HG03432 (cell line): ENCODE data around the gene APBA1.

Experiments used
- ATAC-seq: cut with Tn5 transposase; IDR thresholded peaks from one replicate; pipeline ENCODE4 v1.9.1; 2021; ENCODE audit warnings: mild to moderate bottlenecking, moderate library complexity; ENCODE audit not compliant: unreplicated experiment

APBA1 gene

DNA sequence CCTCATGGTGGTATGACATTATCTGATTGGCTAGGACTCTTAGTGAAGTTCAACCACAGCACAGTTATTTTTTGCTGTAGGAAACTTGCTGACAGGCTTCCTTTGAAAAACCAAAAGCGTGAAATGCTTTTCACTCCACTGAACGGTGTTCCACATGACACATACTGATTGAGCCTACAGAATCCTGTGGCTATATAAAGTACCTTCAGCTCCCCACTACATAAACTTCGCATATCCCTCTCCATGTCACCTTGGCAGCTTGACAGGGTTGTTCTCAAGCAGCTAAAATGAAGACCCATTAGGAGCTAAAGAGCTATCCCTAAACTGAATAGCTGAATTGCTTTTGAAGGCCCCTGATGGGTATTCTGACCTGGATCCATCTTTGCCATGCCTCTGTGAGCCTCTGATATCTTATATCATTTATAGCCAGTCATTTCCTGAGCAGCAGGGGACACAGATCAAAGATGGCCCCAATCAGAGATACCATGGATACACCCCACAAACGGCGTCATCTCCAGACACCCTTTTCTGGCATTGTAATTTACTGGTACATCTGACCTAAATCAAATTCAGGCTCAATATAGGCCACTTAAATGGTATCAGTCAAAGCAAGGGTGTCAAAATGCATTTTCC, 91.5 kb downstream of the APBA1 start:
- no peak for ATAC-seq

DNA sequence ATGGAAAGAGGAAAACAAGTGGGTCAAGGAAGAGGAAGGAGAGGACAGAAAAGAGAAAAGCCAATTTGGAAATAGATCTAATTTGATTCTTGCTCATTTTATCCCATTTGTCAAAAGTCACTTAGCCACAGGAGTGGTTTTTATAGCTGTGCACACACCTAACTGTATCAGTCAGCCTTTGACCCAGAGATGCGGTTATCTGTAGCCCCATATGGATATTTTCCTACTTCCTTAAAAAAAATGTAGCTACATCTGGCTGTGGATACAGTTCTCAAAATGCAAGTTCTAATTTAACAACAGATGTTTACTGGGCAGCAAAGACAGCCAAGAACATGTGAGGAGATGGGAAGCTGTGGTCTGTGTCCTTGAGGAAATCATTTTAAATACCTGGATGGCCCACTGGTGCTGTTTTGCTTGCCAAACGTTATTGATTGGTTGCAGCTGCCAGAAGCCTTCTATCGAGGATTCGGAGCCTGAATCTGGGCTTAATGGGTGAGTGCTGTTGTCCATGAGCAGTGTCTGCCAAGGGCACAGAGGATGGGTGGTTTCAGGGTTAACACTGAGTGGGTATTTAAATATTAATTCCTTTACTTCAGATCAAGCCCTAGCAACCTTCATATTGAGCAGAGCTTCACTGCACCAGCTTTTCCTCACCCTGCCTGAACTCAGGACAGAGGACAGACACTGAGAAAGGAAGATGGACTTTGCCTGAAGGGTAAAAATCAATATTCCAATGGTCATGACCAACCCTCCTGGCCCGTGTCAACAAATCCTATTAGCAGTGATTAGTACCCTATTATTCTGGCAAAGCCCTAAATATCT, 92.2 kb downstream of the APBA1 start:
- no peak for ATAC-seq

DNA sequence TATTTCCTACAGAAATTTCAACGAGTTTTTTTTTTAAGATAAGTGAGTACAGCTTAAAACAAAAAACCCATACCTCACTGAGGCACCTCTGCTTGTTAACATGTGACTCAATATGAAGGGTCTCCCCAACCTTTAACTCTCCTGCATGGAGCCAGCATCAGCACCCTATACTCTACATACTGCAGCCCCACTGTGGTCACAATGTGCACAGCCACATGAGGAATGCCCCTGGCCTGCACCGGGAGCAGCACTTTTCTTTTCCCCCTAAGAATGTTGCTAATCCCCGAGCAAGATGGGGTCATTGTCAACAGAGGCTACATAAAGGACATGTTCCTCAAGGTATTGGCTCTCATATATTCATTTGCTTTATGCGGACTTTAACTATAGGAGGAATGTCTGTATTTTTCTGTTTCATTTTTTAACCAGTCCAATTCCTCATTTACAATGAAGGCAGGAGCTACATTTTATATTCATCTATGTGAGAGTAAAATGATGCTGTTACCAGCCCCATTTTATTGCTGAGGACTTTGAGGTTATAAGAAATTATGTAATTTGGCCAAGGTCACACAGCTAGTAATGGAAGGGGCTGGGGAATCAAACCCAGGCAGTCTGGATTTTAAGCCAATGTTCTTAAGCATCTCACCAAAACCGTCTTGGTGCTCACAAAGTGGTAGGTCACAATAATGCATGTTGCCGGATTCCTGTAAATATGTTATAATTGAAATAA, 93.0 kb downstream of the APBA1 start:
- ATAC-seq: no peak

DNA sequence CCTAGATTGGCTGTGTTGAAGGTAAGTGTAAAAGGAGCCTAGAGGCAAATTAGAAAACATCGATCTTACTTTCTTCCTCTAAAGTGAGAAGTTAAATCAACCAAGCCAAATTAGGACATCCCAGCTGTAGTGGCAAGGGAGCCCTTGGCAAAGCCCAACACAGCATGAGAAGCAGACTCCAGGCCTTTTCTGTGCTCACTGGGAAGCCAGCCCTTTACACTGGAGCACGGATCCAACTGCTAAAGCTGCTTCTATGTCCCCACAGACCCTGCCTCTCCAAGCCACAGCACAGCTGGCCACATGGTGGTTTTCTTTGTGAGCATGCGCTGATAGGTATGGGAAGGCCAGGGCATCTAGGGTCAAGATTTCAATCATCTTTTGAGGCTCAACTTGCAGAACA, 94.1 kb downstream of the APBA1 start:
- ATAC-seq: no peak

DNA sequence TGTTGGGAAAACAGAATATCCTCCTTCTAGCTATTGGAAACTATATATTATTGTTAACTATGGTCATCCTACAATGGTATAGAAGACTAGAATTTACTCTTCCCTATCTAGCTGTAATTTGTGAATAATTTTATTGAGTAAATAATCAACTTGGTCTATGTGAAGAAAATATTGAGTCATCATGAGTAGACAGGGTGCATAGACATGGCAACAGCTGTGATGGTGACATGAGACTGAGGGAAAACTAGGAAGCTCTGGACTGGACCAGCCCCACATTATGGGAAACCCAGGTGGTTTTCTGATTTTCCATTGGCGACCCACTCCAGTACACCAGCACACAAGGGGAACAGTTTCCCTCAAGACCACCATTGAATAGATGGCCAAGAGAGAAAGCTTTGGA, 95.0 kb downstream of the APBA1 start:
- ATAC-seq: no peak

DNA sequence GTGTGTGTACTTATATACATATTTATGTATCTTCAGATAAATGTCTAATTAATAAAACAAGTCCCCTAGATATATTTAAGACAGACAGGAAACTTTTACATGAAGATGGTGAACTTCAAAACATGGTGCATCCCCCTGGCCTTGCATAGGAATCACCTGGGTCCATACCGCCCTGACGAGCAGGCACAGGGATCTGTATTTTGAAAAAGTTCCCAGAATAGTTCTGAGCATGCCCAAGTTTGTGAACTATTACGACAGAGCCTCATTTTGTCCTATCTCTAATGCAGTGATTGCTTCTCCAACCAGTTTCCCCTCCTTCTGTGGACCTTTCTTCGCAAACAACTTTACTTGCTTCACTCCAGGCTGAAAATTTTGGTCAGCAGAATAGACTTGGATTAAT, 98.1 kb downstream of the APBA1 start:
- ATAC-seq: no peak

DNA sequence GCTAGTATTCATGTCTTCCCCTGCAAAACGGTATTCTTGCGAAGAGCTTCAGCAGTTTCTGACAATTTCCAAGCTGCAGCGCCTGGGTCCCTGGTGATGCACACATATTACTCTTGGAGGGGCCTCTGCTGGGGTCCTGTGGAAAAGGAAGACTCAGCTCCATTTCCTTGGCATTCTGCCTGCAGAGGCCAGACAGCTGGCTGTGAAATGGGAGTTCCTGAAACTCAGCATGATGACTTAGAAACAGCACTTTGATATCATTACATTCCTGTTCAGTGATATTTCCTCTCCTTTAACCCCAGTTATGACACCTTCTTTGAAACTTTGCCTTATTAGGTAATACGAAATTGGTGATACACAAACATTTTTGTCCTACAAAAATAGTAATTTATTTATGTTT, 98.5 kb downstream of the APBA1 start:
- ATAC-seq: no peak

DNA sequence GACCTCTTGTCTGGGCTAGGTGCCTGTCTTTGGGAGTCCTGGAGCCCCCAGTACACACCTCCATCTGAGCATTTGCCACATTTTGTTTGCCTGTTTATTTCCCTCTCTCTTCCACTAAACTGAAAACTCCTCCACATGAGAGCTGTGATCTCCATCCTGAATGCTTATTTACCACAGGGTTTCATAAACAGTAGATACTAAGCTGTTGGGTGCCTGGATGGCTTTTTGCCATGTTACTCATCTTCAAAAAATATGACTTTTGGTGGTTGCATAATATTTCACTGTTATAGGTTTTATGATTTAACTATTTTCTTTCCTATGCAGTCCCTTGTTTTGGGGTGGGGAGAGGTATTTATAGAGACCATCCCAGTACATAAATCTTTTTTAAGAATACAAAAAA, 99.6 kb downstream of the APBA1 start:
- ATAC-seq: no peak

DNA sequence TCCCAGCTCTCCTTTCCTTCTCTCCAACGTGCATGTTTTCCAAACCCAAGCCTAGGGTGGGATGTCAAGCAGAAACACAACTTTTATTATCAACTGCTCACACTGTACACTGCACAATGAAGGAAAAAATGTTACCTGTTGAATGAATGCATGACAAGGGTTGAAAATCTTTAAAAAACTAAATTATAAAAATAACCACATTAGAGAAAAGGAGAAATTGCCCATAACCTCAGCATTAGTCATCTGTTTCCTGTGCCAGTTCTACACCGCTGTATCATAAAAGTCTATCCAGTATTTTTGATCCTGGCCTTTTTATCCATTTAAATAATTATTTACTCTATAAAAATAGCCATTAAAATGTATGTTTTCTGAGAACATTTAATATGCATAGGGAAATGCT, 101.1 kb downstream of the APBA1 start:
- no peak for ATAC-seq

DNA sequence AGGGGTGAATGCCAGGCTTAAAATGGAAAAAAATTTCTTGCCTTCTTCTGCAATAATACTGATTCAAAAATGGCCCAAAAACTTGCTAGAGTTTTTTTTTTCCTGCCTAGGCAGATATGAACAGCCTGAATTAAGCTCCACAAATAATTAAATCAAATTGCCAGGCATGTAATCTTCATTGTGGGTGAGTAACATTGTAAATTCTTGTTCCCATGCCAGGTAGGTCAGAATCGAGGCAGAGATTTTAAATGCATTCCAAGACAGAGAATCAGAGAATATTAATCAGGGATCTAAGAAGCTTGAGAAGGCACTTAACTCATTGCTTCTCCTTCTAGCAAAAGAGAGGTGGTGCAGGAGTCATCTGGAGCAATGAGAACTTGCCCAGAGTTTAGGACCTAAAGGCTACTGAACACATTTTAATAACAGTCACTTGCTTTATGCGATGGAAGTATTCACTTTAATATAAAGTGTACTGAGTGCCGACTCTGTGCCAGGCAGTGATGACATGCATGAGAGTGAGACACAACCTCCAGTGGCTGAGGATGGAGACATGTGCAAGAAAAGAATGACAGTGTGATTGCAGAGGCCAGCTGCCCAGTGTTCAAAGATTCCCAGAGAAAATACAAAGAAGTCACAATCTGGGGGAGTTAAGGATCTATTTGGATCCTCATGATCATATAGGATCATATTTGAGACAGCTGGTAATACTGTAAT, 102.3 kb downstream of the APBA1 start:
- no peak for ATAC-seq

DNA sequence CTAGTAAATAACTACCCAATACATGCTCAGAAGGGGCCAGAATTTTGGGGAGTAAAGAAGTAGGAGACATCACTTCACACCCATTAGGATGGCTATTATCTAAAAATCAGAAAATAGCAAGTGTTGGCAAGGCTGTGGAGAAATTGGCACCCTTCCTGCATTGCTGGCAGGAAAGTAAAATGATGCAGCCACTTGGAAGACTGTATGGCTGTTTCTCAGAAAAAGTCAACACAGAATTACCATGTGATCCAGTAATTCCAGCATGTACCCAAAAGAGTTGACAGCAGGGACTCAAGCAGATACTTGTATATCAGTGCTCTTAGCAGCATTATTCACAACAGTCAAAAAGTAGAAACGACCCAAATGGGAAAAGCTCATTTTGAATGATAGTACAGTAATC, 107.6 kb downstream of the APBA1 start:
- ATAC-seq: no peak

DNA sequence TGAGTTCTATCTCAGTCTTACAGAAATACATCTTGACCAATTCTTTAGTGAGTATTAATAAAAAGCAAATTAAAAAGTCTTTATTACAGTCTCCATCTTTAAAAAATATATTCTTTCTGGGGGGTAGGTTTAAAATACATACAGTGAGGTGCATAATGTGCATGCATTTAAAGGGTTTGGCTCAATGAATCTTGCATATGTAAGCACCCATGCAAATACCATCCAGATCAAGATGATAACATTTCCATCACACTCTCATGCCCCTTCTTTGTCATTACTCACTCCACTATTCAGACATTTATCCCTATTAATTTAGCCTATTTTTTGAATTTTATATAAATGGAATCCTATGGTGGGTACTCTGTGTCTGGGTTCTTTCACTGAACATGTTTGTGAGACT, 113.0 kb downstream of the APBA1 start:
- ATAC-seq: no peak

DNA sequence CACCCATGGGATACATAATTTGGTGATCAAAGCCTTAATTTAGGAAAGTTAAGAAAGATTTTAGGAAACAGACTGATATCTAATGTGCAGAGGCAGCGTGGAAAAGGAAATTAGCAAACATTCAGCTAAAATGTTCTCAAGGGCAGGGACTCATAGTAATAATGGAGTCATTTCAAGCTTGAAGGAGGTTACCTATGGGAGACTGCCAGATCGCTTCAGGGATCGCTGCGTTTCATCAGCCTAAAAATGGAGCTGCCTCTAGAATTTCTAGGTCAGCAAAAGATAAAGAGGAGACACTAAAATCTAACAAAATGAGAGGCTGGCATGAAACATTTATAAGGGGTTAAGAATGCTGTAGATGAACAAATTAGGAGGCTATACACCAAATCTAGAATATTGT, 115.5 kb downstream of the APBA1 start:
- no peak for ATAC-seq

DNA sequence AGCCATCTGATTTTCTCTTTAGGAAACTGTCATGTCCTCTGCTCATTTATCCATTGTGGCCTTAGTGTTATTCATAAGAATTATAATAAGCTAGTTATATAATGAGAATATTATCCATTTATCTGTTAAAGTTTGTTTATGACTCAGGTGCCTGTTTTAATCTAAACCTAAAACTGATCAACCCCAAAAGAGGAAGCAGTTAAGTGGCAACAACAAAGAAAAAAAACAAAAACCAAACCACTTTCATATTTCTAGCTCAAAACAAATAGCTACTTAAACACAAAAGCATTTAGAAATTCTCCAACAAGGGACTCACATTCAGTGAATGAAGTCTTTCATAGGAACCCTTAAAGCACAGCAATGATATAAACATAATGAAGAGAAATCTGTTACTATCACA, 116.4 kb downstream of the APBA1 start:
- no peak for ATAC-seq

DNA sequence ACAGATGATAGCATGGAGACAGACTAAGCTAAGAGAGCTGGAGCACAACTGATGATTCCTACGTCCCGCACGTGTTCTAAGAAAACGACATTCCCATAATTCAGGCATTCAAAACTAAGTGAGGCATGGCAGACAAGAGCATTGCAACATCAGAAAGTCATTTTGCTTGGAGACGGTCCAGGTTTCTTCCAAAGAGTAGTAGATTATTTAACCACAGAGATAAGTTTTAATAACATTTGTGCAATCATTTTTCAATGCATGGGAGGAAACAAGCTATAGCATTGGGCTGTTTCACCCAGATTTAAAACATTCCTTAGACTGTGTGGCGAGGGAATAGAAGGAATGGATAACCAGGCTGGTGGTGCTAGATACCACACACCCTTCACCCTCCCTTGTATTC, 117.2 kb downstream of the APBA1 start:
- no peak for ATAC-seq

DNA sequence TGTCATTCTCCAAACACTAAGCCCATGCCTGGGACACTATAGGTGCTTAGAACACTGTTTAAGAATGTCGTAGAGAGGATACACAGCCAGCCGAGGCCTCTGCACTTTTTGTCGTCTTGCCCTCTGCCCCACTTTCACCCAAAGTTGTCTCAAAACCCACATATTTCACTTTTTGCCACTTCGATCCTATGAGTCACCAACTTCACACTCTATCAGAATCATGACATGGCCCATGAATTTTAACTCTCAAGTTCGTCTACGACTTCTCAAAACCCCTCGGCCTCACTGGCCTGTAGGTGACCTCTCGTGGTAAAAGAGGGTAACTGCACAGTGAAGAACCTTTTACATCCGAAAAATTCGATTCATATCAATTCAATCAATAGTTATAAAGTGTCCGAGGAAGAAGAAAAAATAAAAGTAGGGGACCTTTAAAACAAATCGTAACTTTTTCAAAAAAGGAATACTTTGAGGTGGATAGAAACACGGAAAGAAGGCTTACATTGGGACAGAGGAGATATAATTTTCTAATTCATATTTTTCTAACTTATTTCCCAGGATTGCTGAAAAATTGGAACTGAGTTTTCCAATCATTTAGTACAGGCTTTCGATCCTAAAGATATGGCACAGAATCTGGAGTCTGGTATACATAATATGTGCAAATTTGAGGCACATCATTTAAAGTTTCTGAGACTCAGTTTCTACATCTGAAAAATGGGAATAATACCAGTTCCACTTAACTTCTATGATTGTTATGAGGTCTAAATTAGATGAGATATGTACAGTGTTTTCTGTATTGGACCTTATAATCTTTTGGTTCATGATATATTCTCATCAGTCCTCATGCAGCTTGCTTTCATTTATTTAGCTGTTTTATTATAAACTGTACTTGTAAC, 122.6 kb downstream of the APBA1 start:
- ATAC-seq: no peak

DNA sequence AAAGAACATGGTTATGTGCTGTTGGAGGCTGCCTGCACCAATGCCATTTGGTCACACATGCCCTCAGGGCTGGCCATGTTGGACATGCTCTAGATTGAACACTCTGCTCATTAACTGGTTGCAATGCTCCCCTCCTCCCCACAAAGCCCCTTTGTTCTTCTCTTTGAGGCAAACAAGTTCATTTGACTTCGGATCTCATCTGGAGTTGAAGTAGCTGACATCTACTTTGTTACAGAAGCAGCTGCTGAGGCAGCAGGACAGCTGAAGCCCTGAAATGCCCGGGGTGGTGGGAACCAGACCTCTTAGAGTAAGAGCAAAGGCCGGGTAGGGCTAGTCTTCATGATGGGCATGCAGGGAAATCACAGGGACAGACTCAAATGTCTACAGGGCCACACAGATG, 123.5 kb downstream of the APBA1 start:
- no peak for ATAC-seq

DNA sequence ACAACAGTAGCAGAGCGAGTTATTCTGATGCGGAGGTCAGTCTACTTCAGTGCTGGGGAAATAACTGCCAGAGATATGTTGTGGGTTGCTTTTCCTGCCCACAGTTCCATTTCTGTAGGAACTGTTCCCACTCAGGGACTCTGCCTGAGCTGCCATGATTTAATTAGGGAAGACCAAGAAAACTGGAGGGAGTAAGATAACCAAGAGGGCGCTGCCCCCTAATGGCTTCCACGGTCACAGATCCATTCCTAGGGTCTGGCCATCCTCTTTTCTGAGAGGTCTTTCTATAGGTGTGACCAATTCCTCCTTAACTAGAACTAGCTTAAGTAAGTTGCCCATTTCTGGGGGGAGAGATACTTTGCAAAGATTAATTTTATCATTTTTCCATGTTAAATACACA, 125.9 kb downstream of the APBA1 start:
- no peak for ATAC-seq

DNA sequence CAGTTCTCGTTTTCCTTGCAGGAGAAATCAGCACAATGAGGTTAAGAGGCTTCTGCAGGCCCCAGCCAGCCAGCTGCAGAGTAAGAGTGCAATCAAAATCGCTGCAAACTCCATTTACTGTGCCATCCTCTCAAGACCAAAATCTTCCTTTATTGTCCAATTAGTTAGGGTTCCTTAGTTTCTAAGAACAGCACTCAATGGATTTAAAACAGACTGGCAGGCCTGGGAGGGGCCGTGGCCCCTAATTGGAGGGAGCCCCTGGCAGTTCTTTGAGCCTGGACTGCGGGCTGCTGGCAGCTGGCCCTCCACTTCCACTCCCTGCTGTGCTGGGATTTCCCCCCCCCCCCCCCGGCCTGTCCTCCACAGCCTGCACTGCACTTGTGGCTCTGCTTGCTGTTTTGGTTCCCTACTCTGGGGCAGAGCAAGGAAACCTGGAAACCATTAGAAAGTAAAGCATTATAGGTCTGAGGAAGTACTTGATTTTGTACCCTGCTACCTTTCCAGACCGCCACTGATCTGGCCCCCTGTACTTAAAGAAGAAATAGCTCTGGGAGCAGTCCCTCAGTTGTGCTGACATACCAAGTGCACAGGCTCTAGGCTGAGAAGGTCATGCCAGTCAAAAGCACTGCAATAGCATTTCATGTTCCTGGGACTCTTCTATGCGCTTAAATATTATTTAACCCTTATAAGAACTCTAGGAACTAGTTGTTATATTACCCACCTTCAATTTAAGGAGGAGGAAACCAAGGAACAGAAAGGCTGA, 129.0 kb downstream of the APBA1 start:
- ATAC-seq: no peak

DNA sequence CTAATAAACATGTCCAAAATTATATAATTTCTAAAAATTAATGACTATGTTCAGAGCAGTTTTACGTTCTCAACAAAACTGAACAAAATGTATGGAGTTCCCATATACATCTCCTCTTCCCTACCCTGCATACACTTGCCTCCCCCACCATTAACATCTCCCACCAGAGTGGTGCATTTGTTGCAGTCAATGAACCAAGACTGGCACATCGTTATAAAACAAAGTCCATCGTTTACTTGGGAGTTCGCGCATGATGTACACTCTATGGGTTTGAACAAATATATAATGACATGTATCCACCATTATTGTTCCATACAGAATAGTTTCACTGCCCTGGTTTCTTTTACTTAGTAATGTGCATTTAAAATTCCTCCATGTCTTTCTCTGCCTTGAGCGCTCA, 130.1 kb downstream of the APBA1 start:
- ATAC-seq: no peak
